ENCODE data around the gene CDK12. TPM values are rescaled to one million over a fixed set of nuclear protein-coding genes. Genes with fewer than 3 reads are reported as not detected.

Gene CDK12
- polyA plus RNA-seq, 6 donors from 2014 or later = 0.32 to 8.1 (median 4.3) TPM

DNA sequence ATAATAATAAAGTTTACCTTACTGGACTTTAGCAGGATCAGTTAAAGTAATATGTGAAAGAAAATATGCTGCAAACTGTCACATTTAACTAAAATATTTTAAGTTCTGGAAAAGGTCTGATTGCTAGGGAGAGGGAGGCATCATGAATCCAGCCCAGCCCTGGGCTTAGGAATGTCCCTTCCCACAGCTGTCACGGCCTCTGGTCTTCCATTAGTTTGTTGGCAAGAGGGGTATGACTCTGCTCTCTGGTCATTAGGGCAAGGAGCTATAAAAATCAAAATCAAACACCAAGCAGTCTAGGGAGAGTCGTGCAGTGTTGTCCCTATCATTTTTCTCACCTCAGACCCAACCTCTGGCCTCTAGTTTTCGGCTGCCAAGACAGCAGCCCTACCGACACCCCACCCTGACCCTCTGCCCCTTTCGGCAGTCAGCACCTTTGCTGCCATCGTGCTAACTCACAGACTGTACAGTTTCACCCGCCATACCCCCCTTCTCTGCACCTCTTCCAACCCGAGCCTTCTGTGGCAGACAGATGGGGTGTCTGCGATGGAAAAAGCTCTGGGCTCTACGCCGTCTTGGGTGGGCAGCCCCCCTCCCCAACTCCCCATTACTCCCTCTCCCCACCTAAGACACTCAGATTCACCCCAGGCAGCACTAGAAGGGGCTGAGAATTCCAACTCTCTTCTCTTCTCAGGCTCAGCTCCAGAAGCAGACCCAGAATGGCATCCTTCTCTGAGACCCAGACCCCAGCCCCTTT lies 105.0 kb downstream of the CDK12 start:
- ATAC-seq (ENCODE audit: low read depth in 2 of 2) (no peak), DNase-seq (no peak)
- H3K27me3 Mint-ChIP-seq = peaks cover 0 to 2% (median 0%) of the 10 kb centered on the region in 3 donors
- peaks cover 2 to 8% (median 4%) of the 10 kb centered on the region in 7 donors for H3K9me3 Mint-ChIP-seq
- no peak overlapping the region for H3K4me3 Mint-ChIP-seq
- H3K36me3 Mint-ChIP-seq = peaks cover 30 to 41% of the 10 kb centered on the region in 2 donors
- peaks cover 5 to 14% (median 10%) of the 10 kb centered on the region in 3 donors for H3K4me1 Mint-ChIP-seq
- H3K27ac Mint-ChIP-seq = peak overlapping the region in 2 of 6 donors; percentile 54 to 81

DNA sequence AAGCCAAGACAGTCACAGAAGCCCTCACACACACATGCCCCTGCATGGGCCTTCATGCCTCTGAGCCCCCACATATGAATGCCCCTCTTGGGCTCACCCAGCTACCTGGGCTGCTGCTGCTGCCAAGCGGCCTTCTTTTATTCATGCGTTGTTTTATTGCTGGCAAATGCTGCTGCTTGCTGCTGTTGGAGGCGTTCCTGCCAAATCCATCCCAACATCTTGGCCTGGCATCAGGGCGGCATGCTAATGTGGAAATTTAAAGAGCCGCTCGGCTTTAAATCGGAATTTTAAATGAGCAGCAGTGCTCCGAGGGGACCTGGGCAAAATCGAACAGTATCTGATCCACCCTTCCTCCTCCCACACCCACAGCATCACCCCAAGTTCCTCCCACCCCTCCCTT lies 107.4 kb downstream of the CDK12 start:
- Mint-ChIP-seq H3K9me3 (peaks cover 4 to 13% (median 10%) of the 10 kb centered on the region in 7 donors), H3K27me3 (peaks cover 0 to 8% (median 5%) of the 10 kb centered on the region in 3 donors), H3K4me3 (no peak overlapping the region), H3K27ac (no peak overlapping the region), H3K36me3 (peaks cover 35 to 48% of the 10 kb centered on the region in 2 donors), H3K4me1 (peaks cover 0 to 14% (median 2%) of the 10 kb centered on the region in 3 donors)
- no peak for DNase-seq
- no peak for ATAC-seq (ENCODE audit: low read depth in 2 of 2)

DNA sequence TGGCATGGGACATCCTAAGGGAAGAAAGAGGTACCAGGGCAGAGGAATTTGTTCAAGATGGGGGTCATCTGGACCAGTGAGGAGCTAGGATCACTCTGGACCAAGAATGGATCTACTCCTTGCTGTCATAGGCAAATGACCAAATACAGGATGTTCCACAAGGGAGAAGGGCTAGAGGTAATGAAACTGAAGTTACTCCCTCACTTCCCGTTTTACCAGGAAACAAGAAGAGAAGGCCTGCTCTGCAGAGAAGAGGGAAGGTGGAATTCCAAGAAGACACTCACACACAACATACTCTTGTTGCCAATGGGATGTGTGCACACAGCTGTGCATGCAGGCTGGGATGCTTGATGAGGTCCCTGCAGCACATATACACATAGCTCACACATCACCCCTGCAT lies 107.8 kb downstream of the CDK12 start:
- Mint-ChIP-seq H3K27me3 (peaks cover 0 to 8% (median 8%) of the 10 kb centered on the region in 3 donors), H3K4me3 (no peak overlapping the region), H3K9me3 (peaks cover 4 to 13% (median 10%) of the 10 kb centered on the region in 7 donors), H3K4me1 (peaks cover 3 to 13% (median 4%) of the 10 kb centered on the region in 3 donors), H3K27ac (no peak overlapping the region), H3K36me3 (peaks cover 35 to 48% of the 10 kb centered on the region in 2 donors)
- ATAC-seq (ENCODE audit: low read depth in 2 of 2) (no peak), DNase-seq (no peak)

DNA sequence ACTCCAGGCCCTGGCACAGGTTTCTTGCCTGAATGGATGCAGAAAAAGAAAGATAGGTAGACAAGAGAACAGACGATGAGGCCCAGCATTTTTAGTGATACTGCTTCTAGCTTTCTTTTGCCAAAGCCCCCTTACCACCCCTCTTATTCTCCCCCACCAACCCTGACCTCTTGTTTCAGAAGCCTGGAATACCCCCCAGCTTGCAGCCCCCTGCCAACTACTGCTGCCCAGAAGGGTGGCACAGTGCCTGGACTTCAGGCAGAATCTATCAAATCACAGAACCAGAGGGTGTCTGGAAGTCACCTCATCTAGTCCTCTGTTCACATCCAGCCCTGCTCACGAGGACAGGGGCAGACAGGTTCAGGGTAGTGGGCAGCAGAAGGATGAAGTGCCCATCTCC lies 110.8 kb downstream of the CDK12 start:
- no peak overlapping the region for H3K27ac Mint-ChIP-seq
- H3K4me3 Mint-ChIP-seq = peak overlapping the region in 2 of 8 donors; percentile 25 to 61
- H3K9me3 Mint-ChIP-seq = peaks cover 4 to 13% (median 10%) of the 10 kb centered on the region in 7 donors

DNA sequence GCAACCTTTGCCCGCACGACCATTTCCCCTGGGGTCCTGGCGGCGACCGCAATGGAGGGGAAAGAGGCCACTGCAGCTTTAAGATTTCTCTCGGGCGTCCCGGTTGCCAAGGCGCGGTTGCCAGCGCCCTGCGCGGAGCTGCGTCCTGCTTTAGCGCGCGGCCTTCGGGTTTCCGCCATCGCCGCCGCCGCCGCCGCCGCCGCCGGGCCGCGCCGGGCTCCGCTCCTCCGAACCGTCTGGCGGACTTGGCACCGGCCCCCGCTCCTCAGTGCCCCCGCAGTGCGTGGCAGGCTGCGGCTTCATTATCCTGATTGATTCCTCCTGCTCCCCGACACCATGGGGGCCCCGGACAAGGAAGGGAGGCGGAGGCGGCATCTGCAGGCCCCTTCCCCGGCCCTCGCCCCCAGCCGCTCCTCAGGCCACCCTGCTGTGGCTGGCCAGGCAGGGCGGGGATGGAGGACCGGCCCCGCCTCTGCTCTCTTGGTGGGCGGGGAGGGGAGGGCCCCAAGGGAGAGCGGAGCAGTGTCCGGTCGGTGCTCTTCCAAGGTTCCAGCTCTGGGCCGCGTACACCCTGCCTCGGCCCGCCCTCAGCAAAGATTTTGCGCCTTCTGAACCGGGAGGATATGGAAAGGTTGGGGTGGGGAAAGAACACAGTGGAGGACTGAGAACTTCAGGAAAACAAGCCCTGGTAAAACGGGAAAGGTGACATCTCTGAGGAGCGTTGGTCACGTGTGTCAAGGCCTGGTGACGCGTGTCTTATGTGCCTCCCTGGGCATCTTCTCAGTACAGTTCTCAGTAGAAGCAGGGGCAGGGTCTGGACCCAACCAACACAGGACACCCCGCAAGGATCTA lies 112.4 kb downstream of the CDK12 start:
- Mint-ChIP-seq H3K36me3 (peaks cover 14 to 27% of the 10 kb centered on the region in 2 donors), H3K4me1 (peaks cover 4 to 14% (median 6%) of the 10 kb centered on the region in 3 donors)
- peak; percentile 33 for DNase-seq

More for the DNA sequence above, 110.8 kb downstream of the CDK12 start:
- ATAC-seq (ENCODE audit: low read depth in 2 of 2) (no peak), DNase-seq (no peak)
- Mint-ChIP-seq H3K36me3 (peaks cover 26 to 38% of the 10 kb centered on the region in 2 donors), H3K4me1 (peaks cover 4 to 14% (median 6%) of the 10 kb centered on the region in 3 donors), H3K27me3 (peaks cover 0 to 14% (median 8%) of the 10 kb centered on the region in 3 donors)

DNA sequence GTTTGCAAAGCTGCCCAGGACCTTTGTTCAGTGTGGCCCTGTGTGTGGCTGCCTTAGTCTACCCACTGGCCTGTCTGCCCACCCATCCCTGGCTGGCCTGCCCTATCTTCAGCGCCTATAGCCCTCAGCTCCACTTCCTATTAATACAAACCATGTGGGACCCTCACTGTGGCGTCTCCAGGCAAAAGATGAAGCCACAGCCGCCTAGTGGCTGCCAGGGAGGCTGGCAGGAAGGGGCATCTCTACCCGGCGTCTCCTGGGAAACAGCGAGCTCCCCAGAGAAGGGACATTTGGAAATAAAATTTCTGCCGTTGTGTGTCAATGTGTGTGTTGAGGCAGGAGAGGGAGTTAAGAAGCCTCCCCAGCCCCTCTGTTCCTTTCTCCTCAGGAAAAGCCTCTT lies 114.9 kb downstream of the CDK12 start:
- peaks cover 4 to 14% (median 6%) of the 10 kb centered on the region in 3 donors for H3K4me1 Mint-ChIP-seq
- peak overlapping the region in 2 of 8 donors; percentile 41 to 59 for H3K4me3 Mint-ChIP-seq
- DNase-seq (no peak), ATAC-seq (ENCODE audit: low read depth in 2 of 2) (peak in 1 of 2 donors; percentile 24)
- H3K27me3 Mint-ChIP-seq = peaks cover 0 to 22% (median 7%) of the 10 kb centered on the region in 3 donors
- H3K27ac Mint-ChIP-seq = peak overlapping the region in 1 of 6 donors; percentile 30
- peaks cover 3 to 6% (median 5%) of the 10 kb centered on the region in 7 donors for H3K9me3 Mint-ChIP-seq
- H3K36me3 Mint-ChIP-seq = peaks cover 6 to 8% of the 10 kb centered on the region in 2 donors

More for the DNA sequence above, 112.4 kb downstream of the CDK12 start:
- Mint-ChIP-seq H3K27me3 (peaks cover 0 to 14% (median 8%) of the 10 kb centered on the region in 3 donors), H3K4me3 (peak overlapping the region; percentile 77 to 95 (median 88)), H3K27ac (peak overlapping the region in 3 of 6 donors; percentile 47 to 68 (median 62)), H3K9me3 (peaks cover 4 to 13% (median 10%) of the 10 kb centered on the region in 7 donors)
- peak; percentile 80 to 89 for ATAC-seq (ENCODE audit: low read depth in 2 of 2)

DNA sequence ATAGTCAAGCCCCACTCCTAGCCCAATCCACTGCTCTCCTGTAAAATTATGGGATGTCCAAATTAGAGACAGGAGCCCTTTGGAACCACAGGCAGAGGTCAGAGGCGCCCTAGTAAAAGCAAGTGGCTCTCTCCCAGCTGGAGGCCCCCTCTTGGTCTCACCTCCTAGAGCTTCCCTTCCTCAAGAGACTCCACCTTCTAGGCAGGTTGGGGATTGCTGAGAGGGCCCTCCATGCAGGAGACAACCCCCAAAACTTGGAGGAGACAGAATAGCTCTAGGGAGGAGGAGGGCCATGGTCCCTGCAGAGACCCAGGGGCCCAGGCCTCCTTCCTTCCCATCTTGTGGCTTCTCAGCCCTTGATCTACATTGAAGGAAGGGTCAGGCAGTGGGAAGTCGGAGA lies 117.0 kb downstream of the CDK12 start:
- ATAC-seq (ENCODE audit: low read depth in 2 of 2) = no peak
- peaks cover 4 to 6% (median 5%) of the 10 kb centered on the region in 3 donors for H3K4me1 Mint-ChIP-seq
- H3K27me3 Mint-ChIP-seq = peaks cover 8 to 29% (median 15%) of the 10 kb centered on the region in 3 donors
- H3K9me3 Mint-ChIP-seq = no peaks in the 10 kb centered on the region
- no peak for DNase-seq
- H3K36me3 Mint-ChIP-seq = no peaks in the 10 kb centered on the region
- H3K4me3 Mint-ChIP-seq = no peak overlapping the region
- no peak overlapping the region for H3K27ac Mint-ChIP-seq

DNA sequence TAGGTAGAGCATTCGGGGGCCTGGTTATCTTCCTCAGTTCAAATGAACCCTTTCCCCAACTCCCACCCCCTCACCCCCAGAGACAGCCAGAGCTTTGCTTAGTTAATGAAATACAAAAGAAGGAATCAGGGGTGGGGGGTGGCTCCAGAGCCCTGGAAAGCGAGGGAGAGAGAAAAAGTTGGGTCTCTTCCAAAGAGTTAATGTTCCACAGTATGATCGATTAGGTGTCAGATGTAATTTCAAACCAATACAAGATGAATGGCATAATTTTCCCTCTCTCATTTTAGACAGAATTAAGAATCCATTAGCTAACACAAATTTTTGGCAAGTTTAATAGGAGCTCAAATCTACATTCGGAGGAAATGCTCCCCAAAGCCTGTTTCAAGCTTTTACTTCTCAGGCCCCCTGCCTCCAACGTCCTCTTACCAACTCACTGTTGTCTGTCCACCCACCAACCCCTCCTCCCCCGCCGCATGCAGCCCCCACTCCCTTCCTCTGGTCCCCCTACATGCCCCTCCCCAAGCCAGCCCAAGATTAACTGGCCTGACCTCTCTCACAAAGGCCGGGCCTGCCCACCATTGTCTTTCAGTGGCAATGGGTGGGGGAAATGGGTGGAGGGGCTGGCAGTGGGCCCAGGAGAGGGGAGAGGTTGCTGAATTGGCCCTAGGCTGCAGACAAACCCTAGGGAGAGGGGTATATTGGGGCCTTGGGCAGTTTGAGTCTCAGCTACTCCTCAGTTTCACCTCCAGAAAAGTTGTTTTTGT lies 118.2 kb downstream of the CDK12 start:
- Mint-ChIP-seq H3K27me3 (peaks cover 11 to 24% (median 15%) of the 10 kb centered on the region in 3 donors), H3K36me3 (no peaks in the 10 kb centered on the region), H3K27ac (no peak overlapping the region), H3K4me3 (no peak overlapping the region), H3K4me1 (no peaks in the 10 kb centered on the region), H3K9me3 (no peaks in the 10 kb centered on the region)
- DNase-seq = no peak
- ATAC-seq (ENCODE audit: low read depth in 2 of 2) = no peak

DNA sequence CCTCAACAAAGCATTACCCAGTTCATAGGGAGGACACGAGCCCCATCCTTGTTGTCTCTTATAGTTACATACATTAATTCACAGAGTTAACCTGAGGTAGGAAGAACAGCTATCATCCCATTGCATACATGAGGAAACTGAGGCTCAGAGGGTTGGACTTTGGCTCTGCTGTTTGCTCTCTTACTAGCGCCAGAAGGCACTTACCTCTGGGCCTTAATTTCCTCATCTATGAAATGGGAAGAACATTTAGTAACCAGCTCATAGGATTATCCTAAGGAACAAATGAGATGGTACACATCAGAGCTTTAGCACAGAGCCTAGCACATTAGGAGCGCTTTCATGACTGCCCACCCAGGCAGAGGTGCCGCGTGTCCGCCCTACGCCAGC lies 118.8 kb downstream of the CDK12 start:
- H3K36me3 Mint-ChIP-seq = no peaks in the 10 kb centered on the region

DNA sequence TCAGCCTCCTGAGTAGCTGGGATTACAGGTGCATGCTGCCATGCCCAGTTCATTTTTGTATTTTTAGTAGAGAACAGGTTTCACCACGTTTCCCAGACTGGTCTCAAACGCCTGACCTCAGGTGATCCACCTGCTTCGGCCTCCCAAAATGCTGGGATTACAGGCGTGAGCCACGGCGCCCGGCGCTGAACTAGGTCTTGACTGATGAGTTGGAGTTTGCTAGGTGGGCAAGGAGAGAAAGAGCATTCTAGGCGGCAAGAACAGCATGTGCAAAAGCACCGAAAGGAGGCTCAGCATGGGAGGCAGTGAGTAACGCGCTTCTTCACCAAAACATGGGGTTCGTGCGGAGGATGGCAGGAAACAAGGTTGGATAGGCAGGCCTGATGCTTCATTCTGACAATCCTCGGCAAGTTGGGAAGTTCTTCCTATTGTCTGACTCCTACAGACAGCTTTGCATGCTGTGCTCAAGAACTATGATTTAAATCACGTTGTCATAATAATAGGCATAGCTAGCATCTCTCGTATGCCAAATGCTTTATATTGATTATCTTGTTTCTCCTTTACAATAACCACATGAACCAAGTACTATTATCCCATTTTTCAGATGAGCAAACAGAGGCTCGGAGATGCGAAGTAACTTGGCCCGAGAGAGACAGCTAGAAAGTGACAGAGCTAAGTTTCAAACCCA lies 119.9 kb downstream of the CDK12 start:
- Mint-ChIP-seq H3K4me3 (no peak overlapping the region), H3K27me3 (peaks cover 11 to 20% (median 15%) of the 10 kb centered on the region in 3 donors), H3K36me3 (no peaks in the 10 kb centered on the region), H3K4me1 (no peaks in the 10 kb centered on the region), H3K9me3 (no peaks in the 10 kb centered on the region), H3K27ac (no peak overlapping the region)
- DNase-seq (no peak), ATAC-seq (ENCODE audit: low read depth in 2 of 2) (no peak)

More for the DNA sequence above, 118.8 kb downstream of the CDK12 start:
- Mint-ChIP-seq H3K4me1 (no peaks in the 10 kb centered on the region), H3K4me3 (no peak overlapping the region), H3K9me3 (no peaks in the 10 kb centered on the region), H3K27ac (peak overlapping the region in 1 of 6 donors; percentile 47), H3K27me3 (peaks cover 11 to 23% (median 15%) of the 10 kb centered on the region in 3 donors)
- ATAC-seq (ENCODE audit: low read depth in 2 of 2) (no peak), DNase-seq (no peak)

DNA sequence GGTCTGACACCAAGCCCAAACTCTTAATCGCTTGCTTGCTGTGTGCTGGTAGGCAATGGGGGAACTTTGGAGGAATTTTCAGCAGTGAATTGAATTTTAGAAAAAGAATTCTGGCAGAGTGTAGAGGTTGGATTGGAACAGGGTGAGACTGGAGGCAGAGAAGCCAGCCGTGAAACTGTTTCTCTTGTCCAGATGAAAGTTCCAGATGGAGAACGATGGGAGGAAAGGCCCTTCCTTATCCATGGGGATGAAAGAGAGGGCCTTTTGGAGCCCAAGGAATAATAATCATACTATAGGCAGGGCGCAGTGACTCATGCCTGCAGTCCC lies 120.4 kb downstream of the CDK12 start:
- no peak overlapping the region for H3K27ac Mint-ChIP-seq
- no peak for DNase-seq
- ATAC-seq (ENCODE audit: low read depth in 2 of 2) = no peak
- H3K36me3 Mint-ChIP-seq = no peaks in the 10 kb centered on the region
- H3K27me3 Mint-ChIP-seq = peaks cover 12 to 22% (median 15%) of the 10 kb centered on the region in 3 donors
- no peaks in the 10 kb centered on the region for H3K4me1 Mint-ChIP-seq
- no peak overlapping the region for H3K4me3 Mint-ChIP-seq
- H3K9me3 Mint-ChIP-seq = no peaks in the 10 kb centered on the region

DNA sequence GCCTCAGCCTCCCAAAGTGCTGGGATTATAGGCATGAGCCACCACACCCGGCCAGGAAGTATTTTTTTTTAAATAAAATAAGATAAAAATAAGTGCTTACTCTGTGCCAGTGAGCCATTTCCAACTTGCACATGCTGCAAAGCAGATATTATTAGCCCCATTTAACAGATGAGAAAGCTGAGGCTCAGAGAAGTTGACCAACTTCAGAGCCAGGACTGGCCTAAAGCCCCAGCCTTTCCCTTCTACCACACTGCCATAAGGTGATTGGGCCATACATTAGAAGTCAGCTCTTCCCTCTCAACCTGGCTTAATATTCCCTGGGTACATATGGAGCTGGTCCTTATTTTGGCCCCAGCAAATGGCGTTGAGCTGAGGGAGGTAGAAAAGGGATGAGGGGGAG lies 121.4 kb downstream of the CDK12 start:
- H3K9me3 Mint-ChIP-seq = peaks cover 0 to 2% (median 0%) of the 10 kb centered on the region in 7 donors
- H3K4me3 Mint-ChIP-seq = no peak overlapping the region
- H3K4me1 Mint-ChIP-seq = no peaks in the 10 kb centered on the region
- peak overlapping the region in 1 of 6 donors; percentile 81 for H3K27ac Mint-ChIP-seq
- H3K36me3 Mint-ChIP-seq = no peaks in the 10 kb centered on the region
- DNase-seq (no peak), ATAC-seq (ENCODE audit: low read depth in 2 of 2) (no peak)
- peaks cover 15 to 28% (median 16%) of the 10 kb centered on the region in 3 donors for H3K27me3 Mint-ChIP-seq
